OCI-LY1 (cell line): Measurements from ENCODE around the gene DLG5.

Experiments used
- EZH2 ChIP-seq: fragments of 200-600 bp; sonication (generic), shearing (Covaris generic); IDR thresholded peaks from 2 replicates; pipeline ENCODE4 v1.8.0; 2017; ENCODE audit warnings: borderline replicate concordance, mixed run types, mild to moderate bottlenecking, antibody characterized with exemption, low read length, moderate library complexity, mixed read lengths
- TF ChIP-seq, protein P1 (sequence below): fragments of 200-600 bp; sonication (generic), shearing (Covaris generic); IDR thresholded peaks from 2 replicates; pipeline ENCODE4 v1.5.1; 2017; ENCODE audit warnings: mild to moderate bottlenecking, antibody characterized with exemption, low read length, moderate library complexity, mixed read lengths

DNA sequence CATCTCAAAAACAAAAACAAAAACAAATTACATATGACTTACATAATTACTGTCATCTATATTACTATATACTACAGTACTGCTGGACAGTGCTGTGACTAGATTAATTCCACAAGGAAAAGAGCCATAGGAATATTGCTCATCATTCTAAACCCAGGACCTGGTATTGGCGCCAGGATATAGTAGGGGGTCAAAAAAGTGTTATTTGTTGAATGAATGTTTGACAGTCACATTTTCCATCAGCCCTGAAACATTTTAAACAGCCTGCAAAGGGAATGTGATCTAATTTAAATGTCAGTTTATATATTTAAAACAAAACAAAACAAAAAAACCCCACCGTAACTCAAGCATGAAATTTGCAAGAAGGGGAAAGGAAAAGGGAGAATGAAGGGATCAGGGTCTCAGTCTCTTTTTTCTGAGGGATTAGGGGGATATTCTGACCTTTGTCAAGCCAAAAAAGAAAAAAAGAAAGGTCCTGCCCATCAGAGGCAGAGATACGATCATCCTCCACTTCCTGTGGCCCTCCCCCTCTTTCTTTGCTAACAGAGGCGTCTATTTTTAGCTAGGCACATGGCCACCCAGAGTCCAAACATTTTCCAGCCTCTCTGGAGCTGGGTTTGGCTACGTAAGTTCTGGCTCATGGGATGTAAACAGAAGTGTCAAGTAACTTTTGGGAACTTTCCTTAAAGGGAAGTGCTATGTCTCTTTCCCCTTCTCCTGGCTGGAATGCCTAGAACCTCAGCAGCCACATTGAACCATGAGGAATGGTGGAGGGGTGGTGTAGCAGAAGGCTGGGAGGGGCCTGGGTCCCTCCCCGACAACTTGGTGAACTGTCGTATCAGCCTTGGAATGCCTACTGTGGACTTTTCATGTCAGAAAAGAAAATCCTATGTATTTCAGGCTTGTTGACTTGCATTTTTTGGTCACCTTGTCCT, 44.6 kb upstream of the DLG5 start:
- no peak for TF ChIP-seq EZH2
- TF ChIP-seq, protein P1, sequence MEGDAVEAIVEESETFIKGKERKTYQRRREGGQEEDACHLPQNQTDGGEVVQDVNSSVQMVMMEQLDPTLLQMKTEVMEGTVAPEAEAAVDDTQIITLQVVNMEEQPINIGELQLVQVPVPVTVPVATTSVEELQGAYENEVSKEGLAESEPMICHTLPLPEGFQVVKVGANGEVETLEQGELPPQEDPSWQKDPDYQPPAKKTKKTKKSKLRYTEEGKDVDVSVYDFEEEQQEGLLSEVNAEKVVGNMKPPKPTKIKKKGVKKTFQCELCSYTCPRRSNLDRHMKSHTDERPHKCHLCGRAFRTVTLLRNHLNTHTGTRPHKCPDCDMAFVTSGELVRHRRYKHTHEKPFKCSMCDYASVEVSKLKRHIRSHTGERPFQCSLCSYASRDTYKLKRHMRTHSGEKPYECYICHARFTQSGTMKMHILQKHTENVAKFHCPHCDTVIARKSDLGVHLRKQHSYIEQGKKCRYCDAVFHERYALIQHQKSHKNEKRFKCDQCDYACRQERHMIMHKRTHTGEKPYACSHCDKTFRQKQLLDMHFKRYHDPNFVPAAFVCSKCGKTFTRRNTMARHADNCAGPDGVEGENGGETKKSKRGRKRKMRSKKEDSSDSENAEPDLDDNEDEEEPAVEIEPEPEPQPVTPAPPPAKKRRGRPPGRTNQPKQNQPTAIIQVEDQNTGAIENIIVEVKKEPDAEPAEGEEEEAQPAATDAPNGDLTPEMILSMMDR, result no peak
